HCT116 (cell line): Measurements from ENCODE around the gene FASTKD2.

ENCODE experiments used
- ATF3 ChIP-seq: IDR thresholded peaks from 2 replicates; pipeline ENCODE4 v1.6.1; 2012
- CTCF ChIP-seq, 3 experiments: fragments of 200-600 bp in 1 of 3; sonication (generic) in 1 of 3; IDR thresholded peaks in 2 of 3; conservative IDR thresholded peaks in 1 of 3; 2 replicates each; pipeline ENCODE4 v1.5.1; 2012 to 2017; ENCODE audit warnings: low read depth in 2 of 3, low read length in 2 of 3, antibody characterized with exemption in 1 of 3, borderline replicate concordance in 1 of 3, control low read depth in 1 of 3, mild to moderate bottlenecking in 1 of 3, mixed read lengths in 1 of 3, mixed run types in 1 of 3, moderate library complexity in 1 of 3; ENCODE audit not compliant: insufficient read depth in 1 of 3
- EZH2 ChIP-seq: fragments of 200-600 bp; sonication (generic); IDR thresholded peaks from 2 replicates; pipeline ENCODE4 v1.6.1; 2017; ENCODE audit warnings: antibody characterized with exemption, mixed run types
- EZH2phosphoT487 ChIP-seq: fragments of 200-600 bp; IDR thresholded peaks from 2 replicates; pipeline ENCODE4 v1.6.1; 2018; ENCODE audit warnings: antibody characterized with exemption, borderline replicate concordance
- JUND ChIP-seq: IDR thresholded peaks from 2 replicates; pipeline ENCODE4 v1.6.1; 2012
- MAX ChIP-seq: IDR thresholded peaks from 2 replicates; pipeline ENCODE4 v1.6.1; 2012
- POLR2A ChIP-seq: IDR thresholded peaks from 2 replicates; pipeline ENCODE4 v1.7.0; 2011; ENCODE audit warnings: borderline replicate concordance; ENCODE audit not compliant: insufficient read depth, insufficient read length; ENCODE audit errors: extremely low read depth
- POLR2AphosphoS5 ChIP-seq: IDR thresholded peaks from 2 replicates; pipeline ENCODE4 v1.6.1; 2011; ENCODE audit warnings: mild to moderate bottlenecking, low read depth, low read length, moderate library complexity
- RAD21 ChIP-seq: IDR thresholded peaks from 2 replicates; pipeline ENCODE4 v1.6.1; 2012; ENCODE audit warnings: low read depth, mild to moderate bottlenecking
- SIN3A ChIP-seq: IDR thresholded peaks from 2 replicates; pipeline ENCODE4 v1.6.1; 2012; ENCODE audit warnings: low read depth
- TCF7L2 ChIP-seq: IDR thresholded peaks from 2 replicates; pipeline ENCODE4 v1.7.0; 2011; ENCODE audit warnings: borderline replicate concordance, inconsistent platforms; ENCODE audit not compliant: insufficient read depth, insufficient read length; ENCODE audit errors: extremely low read depth
- ZBTB33 ChIP-seq: IDR thresholded peaks from 2 replicates; pipeline ENCODE4 v1.6.1; 2011; ENCODE audit warnings: mild to moderate bottlenecking, low read length, moderate library complexity; ENCODE audit not compliant: insufficient replicate concordance; ENCODE audit errors: extremely low read depth
- ZFX ChIP-seq: fragments of 450-650 bp; IDR thresholded peaks from 2 replicates; pipeline ENCODE4 v1.6.1; 2017
- ZNF274 ChIP-seq: fragments of 200-500 bp; sonication (Bioruptor generic); IDR thresholded peaks from 2 replicates; pipeline ENCODE4 v1.6.1; 2014; ENCODE audit warnings: mild to moderate bottlenecking, low read depth, low read length, inconsistent platforms

- TF ChIP-seq CTCF (IDR thresholded peaks at IDR 0.05 in 2 of 3, conservative IDR thresholded peaks at IDR 0.05 in 1 of 3; ENCODE audit: borderline replicate concordance in 1 of 3, insufficient read depth in 1 of 3, low read depth in 2 of 3, low read length in 2 of 3), result no peak
- TF ChIP-seq ATF3, result no peak
- TF ChIP-seq ZBTB33, result no peak
- no peak for TF ChIP-seq EZH2phosphoT487
- TF ChIP-seq ZFX, result no peak
- no peak for TF ChIP-seq POLR2A
- TF ChIP-seq RAD21, result no peak
- no peak for TF ChIP-seq MAX
- TF ChIP-seq JUND, result no peak
- no peak for TF ChIP-seq SIN3A
- TF ChIP-seq POLR2AphosphoS5, result no peak
- TF ChIP-seq ZNF274, result no peak
- no peak for TF ChIP-seq TCF7L2
- no peak for TF ChIP-seq EZH2
Observed at GRCh38 chr2:206780671-206781070, 15.3 kb downstream of the FASTKD2 start.
